CD4-positive, CD25-positive, alpha-beta regulatory T cell (primary cell): ENCODE results near the gene NFKBIL1. TPM values are rescaled to one million over a fixed set of nuclear protein-coding genes. Genes with fewer than 3 reads are reported as not detected.

Source experiments
- ATAC-seq, 2 donors: fragments of 150-1000 bp; cut with Tn5 transposase; one replicate each; pipeline ENCODE4 v1.10.0; 2021; ENCODE audit warnings: low read depth in 2 of 2, moderate number of reproducible peaks in 2 of 2, moderate library complexity in 1 of 2
- DNase-seq, 3 donors: peaks; one replicate each; pipeline versions ENCODE4 v3.0.0 to v3.0.0-alpha.2; 2012 to 2022; ENCODE audit warnings: mixed read lengths in 1 of 3
- H3K27ac ChIP-seq: one replicate; pipeline ENCODE4 v1.7.0; 2013; ENCODE audit warnings: mild to moderate bottlenecking, low read length; ENCODE audit not compliant: insufficient read depth, poor library complexity, severe bottlenecking
- H3K27me3 ChIP-seq: one replicate; pipeline ENCODE4 v1.7.0; 2013; ENCODE audit warnings: low read length; ENCODE audit not compliant: control insufficient read depth, insufficient read depth
- H3K36me3 ChIP-seq: one replicate; pipeline ENCODE4 v1.7.0; 2013; ENCODE audit warnings: mild to moderate bottlenecking, low read length, moderate library complexity; ENCODE audit not compliant: control insufficient read depth, insufficient read depth
- H3K4me1 ChIP-seq: 2 replicates; pipeline ENCODE4 v1.7.0; 2013; ENCODE audit warnings: mild to moderate bottlenecking, low read length; ENCODE audit not compliant: insufficient read depth, control insufficient read depth, poor library complexity, severe bottlenecking
- H3K4me3 ChIP-seq: one replicate; pipeline ENCODE4 v1.7.0; 2013; ENCODE audit warnings: low read depth, mild to moderate bottlenecking, low read length, moderate library complexity
- H3K9me3 ChIP-seq, 2 experiments: 1 replicate in 1 of 2; 2 replicates in 1 of 2; pipeline ENCODE4 v1.7.0; 2013; ENCODE audit warnings: low read length in 2 of 2, mild to moderate bottlenecking in 1 of 2, moderate library complexity in 1 of 2; ENCODE audit not compliant: control insufficient read depth in 2 of 2
- H3K27ac Mint-ChIP-seq, 3 donors: one replicate each; pipeline ENCODE4 v1.8.0; 2020 to 2022; ENCODE audit warnings: mild to moderate bottlenecking in 3 of 3, mixed read lengths in 3 of 3, moderate library complexity in 2 of 3
- H3K27me3 Mint-ChIP-seq: one replicate; pipeline ENCODE4 v1.8.0; 2022; ENCODE audit warnings: mild to moderate bottlenecking, mixed read lengths
- H3K36me3 Mint-ChIP-seq: one replicate; pipeline ENCODE4 v1.8.0; 2020; ENCODE audit warnings: mixed read lengths
- H3K4me1 Mint-ChIP-seq, 4 donors: one replicate each; pipeline ENCODE4 v1.8.0; 2020 to 2022; ENCODE audit warnings: mixed read lengths in 4 of 4, mild to moderate bottlenecking in 1 of 4
- H3K4me3 Mint-ChIP-seq, 4 donors: one replicate each; pipeline ENCODE4 v1.8.0; 2020 to 2022; ENCODE audit warnings: mild to moderate bottlenecking in 4 of 4, mixed read lengths in 4 of 4, moderate library complexity in 3 of 4
- H3K9me3 Mint-ChIP-seq, 7 donors: one replicate each; pipeline ENCODE4 v1.8.0; 2020 to 2022; ENCODE audit warnings: mixed read lengths in 7 of 7, mild to moderate bottlenecking in 3 of 7, moderate library complexity in 2 of 7
- polyA plus RNA-seq, 4 donors: library from polyadenylated mRNA; unstranded; fragments of 300-500 nt; fragmentation: Illumina TruSeq; gene quantifications; one replicate each; pipeline ENCODE4 v1.2.3, GENCODE V29; 2021
- total RNA-seq: library from RNA; stranded (reverse); gene quantifications from one replicate; pipeline ENCODE4 v1.2.3, GENCODE V29; 2022

Gene NFKBIL1
- total and polyA plus RNA-seq, 5 donors from 2014 or later = 4.6 to 9.4 (median 6.4) TPM

DNA sequence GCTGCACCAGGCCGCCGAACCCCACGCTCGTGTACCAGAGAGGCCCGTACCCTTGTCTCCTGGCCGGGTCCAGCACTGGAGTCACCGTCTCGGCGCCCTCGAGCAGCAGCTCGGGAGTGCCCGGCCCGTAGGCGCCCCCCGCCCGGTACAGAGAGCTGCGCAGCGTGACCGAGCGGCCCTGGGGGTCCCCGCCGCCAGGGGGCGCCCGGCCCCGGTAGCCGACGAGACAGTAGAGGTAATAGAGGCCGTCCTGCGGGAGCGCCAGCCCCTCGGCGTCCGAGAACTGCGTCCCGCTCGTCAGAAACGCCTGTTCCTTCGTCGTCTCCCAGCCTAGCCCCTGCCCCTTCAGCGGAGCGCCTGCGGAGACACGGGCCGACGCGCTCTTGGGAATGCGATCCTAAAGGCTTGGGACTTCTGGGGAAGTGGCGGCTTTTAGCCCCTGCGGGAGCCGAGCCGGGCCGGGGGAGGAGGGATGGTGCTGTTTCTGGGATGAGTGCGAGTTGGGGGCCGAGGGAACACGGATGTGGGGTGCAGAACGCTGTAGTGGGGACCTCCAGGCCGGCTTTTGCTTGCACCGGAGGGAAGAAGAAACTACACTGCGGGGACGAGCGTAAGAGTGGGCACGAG lies 33.5 kb downstream of the NFKBIL1 start:
- peaks cover 5% of the 10 kb centered on the region for H3K27me3 Mint-ChIP-seq
- Histone ChIP-seq H3K4me3 (peak overlapping the region; percentile 99), H3K27ac (peak overlapping the region; percentile 95), H3K36me3 (peaks cover 10% of the 10 kb centered on the region), H3K9me3 (no peaks in the 10 kb centered on the region), H3K27me3 (no peaks in the 10 kb centered on the region), H3K4me1 (peaks cover 86% of the 10 kb centered on the region)
- H3K27ac Mint-ChIP-seq = peak overlapping the region; percentile 97 to 99 (median 98)
- H3K9me3 Mint-ChIP-seq = peaks cover 0 to 2% (median 0%) of the 10 kb centered on the region in 7 donors
- peaks cover 41% of the 10 kb centered on the region for H3K36me3 Mint-ChIP-seq
- DNase-seq (peak; percentile 82 to 87 (median 85)), ATAC-seq (peak; percentile 73 to 79)
- peak overlapping the region; percentile 97 to 100 (median 99) for H3K4me3 Mint-ChIP-seq
- H3K4me1 Mint-ChIP-seq = peaks cover 6 to 83% (median 56%) of the 10 kb centered on the region in 4 donors

DNA sequence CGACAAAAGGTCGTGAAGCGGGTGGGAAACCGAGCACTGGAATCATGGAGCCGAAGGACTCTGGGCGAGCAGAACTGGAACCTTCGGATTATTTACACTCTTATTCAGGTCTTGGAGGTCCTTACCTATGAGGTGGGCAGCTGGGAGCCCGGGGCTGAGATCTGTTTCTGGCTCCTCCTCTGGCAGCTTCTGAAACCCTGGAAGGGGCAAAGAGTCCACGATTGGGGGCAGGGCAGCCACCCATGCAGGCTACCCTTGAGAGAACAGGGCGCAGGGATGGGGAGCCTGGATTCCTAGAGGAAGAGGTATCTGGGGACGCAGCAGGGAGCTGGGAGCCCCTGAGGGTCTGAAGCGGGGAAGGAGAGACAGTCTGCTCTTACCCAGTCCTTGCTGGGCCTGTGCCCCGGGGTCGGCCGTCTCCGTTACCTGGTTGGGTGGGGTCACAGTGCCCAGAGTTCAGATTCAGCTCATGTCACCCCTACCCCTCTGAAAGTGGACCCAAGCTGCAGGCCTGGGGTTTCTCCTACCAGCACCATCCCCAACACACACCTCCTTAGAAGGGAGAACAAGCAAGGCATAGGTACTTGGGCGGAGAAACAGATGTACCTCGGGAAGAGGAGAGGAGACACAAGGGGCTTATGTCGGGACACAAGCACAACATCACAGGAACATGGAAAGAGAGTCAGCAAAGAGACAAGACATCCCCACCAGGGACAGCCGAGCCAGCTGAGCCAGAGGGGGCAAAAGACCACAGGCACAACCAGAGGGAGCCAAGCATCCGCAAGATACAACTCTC lies 34.2 kb downstream of the NFKBIL1 start:
- peak in 1 of 3 donors; percentile 53 for DNase-seq

DNA sequence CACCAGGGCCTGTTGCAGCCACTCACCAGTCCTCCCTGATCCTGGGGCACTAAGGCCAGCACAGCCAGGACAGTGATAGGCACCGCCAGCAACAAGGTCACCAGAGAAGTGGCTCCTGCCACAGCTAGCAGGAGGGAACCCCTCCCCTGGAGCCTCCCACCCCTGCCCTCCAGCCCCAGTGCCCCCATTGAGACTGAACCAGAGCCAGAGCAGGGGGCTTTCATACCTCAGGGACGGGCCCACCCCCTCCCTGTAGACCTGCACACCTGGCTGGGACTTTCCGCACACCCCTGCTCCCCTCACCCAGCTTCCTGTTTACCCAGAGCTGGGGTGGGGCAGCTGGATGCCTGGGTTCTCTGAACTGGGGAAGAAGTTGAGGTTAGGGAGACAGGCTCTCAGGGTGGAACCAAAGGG lies 34.8 kb downstream of the NFKBIL1 start, which contains the start of gene LTB:
TSS of gene LTB (minus strand) at position 195 of the 414 bp plus-strand sequence. CDS start at position 188, 7 bp downstream.
- no peaks in the 10 kb centered on the region for H3K27me3 ChIP-seq
- Mint-ChIP-seq H3K4me3 (peak within 1 kb of the TSS; percentile 97 to 100 (median 99)), H3K4me1 (peaks cover 6 to 83% (median 61%) of the 10 kb centered on the region in 4 donors), H3K27me3 (peaks cover 9% of the 10 kb centered on the region), H3K9me3 (peaks cover 0 to 2% (median 0%) of the 10 kb centered on the region in 7 donors), H3K36me3 (peaks cover 28% of the 10 kb centered on the region), H3K27ac (peak within 1 kb of the TSS; percentile 94 to 99 (median 98))
- H3K9me3 ChIP-seq = no peaks in the 10 kb centered on the region
- H3K27ac ChIP-seq = peak within 1 kb of the TSS; percentile 95
- ATAC-seq (peak; percentile 70 to 71), DNase-seq (peak; percentile 70 to 95 (median 71))
- H3K4me1 ChIP-seq = peaks cover 88% of the 10 kb centered on the region
- peaks cover 10% of the 10 kb centered on the region for H3K36me3 ChIP-seq
- peak within 1 kb of the TSS; percentile 99 for H3K4me3 ChIP-seq

More for the DNA sequence above, 34.2 kb downstream of the NFKBIL1 start:
- H3K4me3 ChIP-seq = peak overlapping the region; percentile 99
- H3K27ac Mint-ChIP-seq = peak overlapping the region; percentile 94 to 99 (median 98)
- H3K4me3 Mint-ChIP-seq = peak overlapping the region; percentile 97 to 100 (median 99)
- peaks cover 88% of the 10 kb centered on the region for H3K4me1 ChIP-seq
- H3K9me3 Mint-ChIP-seq = peaks cover 0 to 2% (median 0%) of the 10 kb centered on the region in 7 donors
- H3K4me1 Mint-ChIP-seq = peaks cover 6 to 83% (median 57%) of the 10 kb centered on the region in 4 donors
- no peaks in the 10 kb centered on the region for H3K9me3 ChIP-seq
- peaks cover 34% of the 10 kb centered on the region for H3K36me3 Mint-ChIP-seq
- H3K27me3 ChIP-seq = no peaks in the 10 kb centered on the region
- H3K36me3 ChIP-seq = peaks cover 10% of the 10 kb centered on the region
- H3K27me3 Mint-ChIP-seq = peaks cover 5% of the 10 kb centered on the region
- no peak for ATAC-seq
- peak overlapping the region; percentile 95 for H3K27ac ChIP-seq

DNA sequence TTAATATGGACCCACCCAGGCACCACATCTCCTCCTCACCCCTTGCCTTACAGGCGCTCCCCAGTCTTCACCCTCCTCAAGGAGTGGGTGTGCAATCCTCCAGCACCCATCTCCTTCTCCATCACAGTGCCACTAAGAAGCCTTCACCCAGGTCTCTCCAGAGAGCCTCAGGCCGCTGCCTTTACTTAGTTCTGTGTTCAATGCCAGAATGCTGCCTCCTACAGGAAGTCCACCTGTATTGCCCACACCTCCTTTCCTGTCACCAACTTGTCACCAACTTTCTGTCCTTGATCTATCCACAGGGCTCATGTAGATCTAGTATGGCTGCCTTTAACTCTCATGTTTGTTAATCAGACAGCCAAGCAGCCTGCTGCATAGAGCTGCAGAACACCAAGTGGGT lies 38.1 kb downstream of the NFKBIL1 start:
- H3K27me3 Mint-ChIP-seq = peaks cover 10% of the 10 kb centered on the region
- H3K27me3 ChIP-seq = no peaks in the 10 kb centered on the region
- no peaks in the 10 kb centered on the region for H3K36me3 ChIP-seq
- DNase-seq (peak; percentile 38 to 89 (median 66)), ATAC-seq (peak in 1 of 2 donors; percentile 9)
- H3K36me3 Mint-ChIP-seq = peaks cover 18% of the 10 kb centered on the region
- peak overlapping the region; percentile 65 for H3K4me3 ChIP-seq
- peaks cover 0 to 2% (median 0%) of the 10 kb centered on the region in 7 donors for H3K9me3 Mint-ChIP-seq
- no peaks in the 10 kb centered on the region for H3K9me3 ChIP-seq
- H3K4me1 ChIP-seq = peaks cover 80% of the 10 kb centered on the region
- H3K27ac Mint-ChIP-seq = peak overlapping the region; percentile 96 to 98 (median 97)
- H3K4me1 Mint-ChIP-seq = peaks cover 6 to 78% (median 56%) of the 10 kb centered on the region in 4 donors
- H3K4me3 Mint-ChIP-seq = peak overlapping the region; percentile 45 to 85 (median 78)
- H3K27ac ChIP-seq = peak overlapping the region; percentile 95

DNA sequence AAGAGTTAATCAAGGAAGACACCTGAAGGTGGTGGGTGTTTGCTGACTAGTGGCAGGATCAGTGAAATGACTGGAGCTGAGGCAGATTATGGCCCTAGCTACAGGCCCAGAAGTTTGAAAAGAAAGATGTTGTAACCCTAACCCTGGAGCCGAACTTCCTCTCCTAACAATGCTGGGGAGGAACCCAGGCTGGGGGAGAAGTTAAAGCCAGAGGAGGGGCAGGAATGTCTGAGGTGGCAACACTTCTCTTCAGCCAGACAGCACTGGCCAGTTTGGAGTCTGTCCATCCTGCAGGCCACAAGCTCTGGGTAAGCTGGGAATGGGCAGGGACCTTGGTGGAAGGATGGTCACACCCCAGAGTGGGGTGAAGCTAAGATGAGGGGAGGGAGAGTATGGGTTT lies 38.6 kb downstream of the NFKBIL1 start, which contains the start of gene LST1:
TSS of gene LST1 (plus strand) at position 270 of the 400 bp plus-strand sequence. CDS start 1,023 bp downstream, outside the sequence.
- Histone ChIP-seq H3K27ac (peak within 1 kb of the TSS; percentile 95), H3K4me3 (peak within 1 kb of the TSS; percentile 65), H3K27me3 (no peaks in the 10 kb centered on the region), H3K4me1 (peaks cover 78% of the 10 kb centered on the region), H3K9me3 (no peaks in the 10 kb centered on the region), H3K36me3 (no peaks in the 10 kb centered on the region)
- Mint-ChIP-seq H3K36me3 (peaks cover 15% of the 10 kb centered on the region), H3K27ac (peak within 1 kb of the TSS; percentile 96 to 98 (median 97)), H3K9me3 (peaks cover 0 to 3% (median 0%) of the 10 kb centered on the region in 7 donors), H3K4me3 (peak within 1 kb of the TSS; percentile 74 to 92 (median 84)), H3K4me1 (peaks cover 6 to 81% (median 57%) of the 10 kb centered on the region in 4 donors), H3K27me3 (peaks cover 10% of the 10 kb centered on the region)
- ATAC-seq (no peak), DNase-seq (no peak)

DNA sequence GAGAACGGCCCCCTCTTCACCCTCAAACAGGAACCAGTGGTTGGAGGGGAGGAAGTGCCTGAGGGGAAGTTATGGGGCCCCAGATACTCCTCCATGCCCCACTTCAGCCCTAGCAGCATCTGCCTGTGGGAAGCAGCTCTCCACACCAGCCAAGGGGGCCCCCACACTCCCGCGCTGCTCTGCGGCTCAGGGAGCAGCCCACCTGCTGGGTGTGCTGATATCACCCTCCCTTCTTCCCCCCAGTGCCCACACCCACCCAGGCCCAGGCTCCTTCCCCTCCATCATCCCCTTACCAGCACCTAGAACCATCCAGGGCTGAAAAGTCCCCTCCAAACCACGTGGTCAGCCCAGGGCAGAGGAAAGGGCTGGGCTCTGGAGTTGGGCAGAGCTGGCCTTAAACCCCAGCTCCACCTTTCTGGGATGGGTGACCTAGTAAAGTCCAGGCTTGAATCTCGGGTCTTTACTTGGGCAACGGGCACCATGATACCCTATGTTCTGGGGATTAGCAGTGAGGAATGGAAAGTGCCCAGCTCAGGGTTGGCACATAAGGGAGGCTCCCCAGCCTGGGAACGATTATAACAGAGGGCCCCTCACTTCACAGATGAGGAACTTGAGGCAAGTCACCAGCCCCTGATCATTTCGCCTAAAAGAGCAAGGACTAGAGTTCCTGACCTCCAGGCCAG lies 39.3 kb downstream of the NFKBIL1 start:
- H3K27ac ChIP-seq = peak overlapping the region; percentile 95
- no peaks in the 10 kb centered on the region for H3K36me3 ChIP-seq
- DNase-seq = peak in 1 of 3 donors; percentile 61
- peak overlapping the region; percentile 74 to 92 (median 84) for H3K4me3 Mint-ChIP-seq
- ATAC-seq = peak; percentile 25 to 32
- H3K36me3 Mint-ChIP-seq = peaks cover 10% of the 10 kb centered on the region
- H3K27me3 Mint-ChIP-seq = peaks cover 10% of the 10 kb centered on the region
- no peaks in the 10 kb centered on the region for H3K27me3 ChIP-seq
- peak overlapping the region; percentile 65 for H3K4me3 ChIP-seq
- no peaks in the 10 kb centered on the region for H3K9me3 ChIP-seq
- H3K4me1 Mint-ChIP-seq = peaks cover 6 to 85% (median 59%) of the 10 kb centered on the region in 4 donors
- H3K27ac Mint-ChIP-seq = peak overlapping the region; percentile 96 to 98 (median 97)
- H3K9me3 Mint-ChIP-seq = peaks cover 0 to 3% (median 0%) of the 10 kb centered on the region in 7 donors
- H3K4me1 ChIP-seq = peaks cover 80% of the 10 kb centered on the region
